NCI-H1436 (cell line): Measurements from ENCODE around the gene NPAS2.

Experiments
- DNase-seq: peaks from one replicate; lab custom pipeline; 2025; lab: John Stamatoyannopoulos, UW

NPAS2 gene

DNA sequence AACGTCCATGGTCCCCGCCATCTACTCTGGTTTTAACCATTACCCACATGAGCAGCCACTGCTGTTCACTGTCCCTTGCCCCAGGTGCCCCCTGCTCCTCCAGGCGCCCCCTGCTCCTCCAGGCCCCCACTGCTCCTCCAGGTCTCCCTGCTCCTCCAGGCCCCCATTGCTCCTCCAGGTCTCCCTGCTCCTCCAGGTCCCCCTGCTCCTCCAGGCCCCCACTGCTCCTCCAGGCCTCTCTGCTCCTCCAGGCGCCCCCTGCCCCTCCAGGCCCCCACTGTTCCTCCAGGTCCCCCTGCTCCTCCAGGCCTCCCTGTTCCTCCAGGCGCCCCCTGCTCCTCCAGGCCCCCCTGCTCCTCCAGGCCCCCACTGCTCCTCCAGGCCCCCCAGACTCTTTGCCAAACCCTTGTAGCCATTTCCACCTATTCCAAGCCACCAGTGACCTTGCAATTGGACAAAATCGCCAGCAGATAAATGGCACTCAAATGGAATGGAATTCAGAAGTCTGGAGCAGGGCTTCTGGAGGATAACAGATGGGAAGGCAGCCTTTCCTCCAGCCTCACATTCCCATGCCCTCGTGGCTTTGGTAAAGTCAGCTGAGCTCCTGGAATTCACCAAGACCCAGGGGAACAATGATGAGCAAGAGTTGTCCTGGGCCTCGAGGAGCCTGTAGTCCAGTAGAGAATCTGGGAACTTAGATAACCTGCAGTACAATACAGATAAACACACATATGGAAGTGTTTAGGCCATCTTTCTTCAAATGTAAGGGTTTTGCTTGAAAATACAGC is 168.9 kb downstream of the NPAS2 start:
- no peak for DNase-seq

DNA sequence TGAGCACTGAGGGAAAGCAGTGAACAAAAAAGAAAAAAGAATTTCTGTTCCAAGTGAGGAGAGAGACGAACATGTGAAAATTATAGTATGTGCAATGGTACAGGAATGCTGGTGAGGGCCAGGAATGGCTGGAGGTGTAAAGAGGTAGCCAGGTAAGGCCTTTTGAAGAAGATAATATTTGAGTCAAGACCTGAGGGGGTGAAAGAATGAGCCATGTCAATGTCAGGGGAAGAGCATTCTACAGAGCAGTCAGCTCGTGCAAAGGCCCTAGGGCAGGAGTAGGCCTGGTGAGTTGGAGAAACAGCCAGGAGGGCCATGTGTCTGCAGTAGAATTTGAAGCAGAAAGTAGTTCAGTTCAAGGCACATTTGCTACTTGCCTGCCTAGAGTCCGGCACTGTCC is 169.7 kb downstream of the NPAS2 start:
- DNase-seq = no peak

DNA sequence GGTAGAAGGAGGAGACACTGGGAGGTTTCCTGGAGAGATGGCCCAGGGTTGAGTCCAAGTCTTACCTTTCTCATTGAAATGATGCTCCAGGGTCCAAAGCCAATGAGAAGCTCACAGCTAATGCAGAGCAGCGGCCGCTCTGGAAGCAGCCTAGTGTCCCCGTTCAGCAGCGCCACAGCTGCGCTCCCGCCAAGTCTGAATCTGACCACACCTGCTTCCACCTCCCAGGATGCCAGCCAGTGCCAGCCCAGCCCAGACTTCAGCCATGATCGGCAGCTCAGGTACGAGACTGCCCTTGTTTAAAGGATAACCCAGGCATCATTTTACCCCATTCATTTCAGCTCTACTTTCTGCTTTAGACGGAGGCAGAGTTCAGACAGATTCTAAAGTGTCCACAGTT is 170.2 kb downstream of the NPAS2 start:
- no peak for DNase-seq

DNA sequence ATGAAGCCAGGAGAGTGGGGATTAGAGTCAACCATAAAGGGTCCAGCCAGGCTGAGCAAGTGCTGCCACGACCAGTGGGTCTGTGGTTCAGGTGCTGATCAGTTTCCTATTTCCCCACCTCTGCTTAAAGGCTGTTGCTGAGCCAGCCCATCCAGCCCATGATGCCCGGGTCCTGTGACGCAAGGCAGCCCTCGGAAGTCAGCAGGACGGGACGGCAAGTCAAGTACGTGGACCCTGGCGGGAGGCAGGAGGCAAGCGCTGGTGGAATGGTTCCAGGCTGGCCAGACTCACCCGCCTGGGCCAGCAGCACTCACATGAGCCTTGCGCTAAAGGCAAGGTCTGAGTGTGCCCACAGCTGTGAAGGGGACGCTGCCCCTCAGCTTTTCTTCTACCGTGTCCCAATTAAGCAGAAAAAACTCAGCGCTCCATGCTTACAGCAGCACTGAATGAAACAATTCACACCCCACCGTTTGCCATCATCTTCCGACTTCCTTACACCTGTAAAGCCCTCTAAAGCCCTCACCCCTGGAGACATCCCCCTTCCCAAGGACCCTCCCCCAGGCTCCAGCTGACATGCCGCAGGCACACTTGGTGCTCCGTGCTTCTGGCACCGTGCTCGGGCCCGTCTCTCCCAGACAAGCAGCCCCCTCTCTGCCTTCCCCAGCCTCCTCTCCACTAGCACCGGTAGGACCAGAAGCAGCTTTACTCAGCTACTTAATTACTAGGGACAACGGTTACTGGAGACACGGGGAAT is 170.9 kb downstream of the NPAS2 start:
- DNase-seq = no peak

DNA sequence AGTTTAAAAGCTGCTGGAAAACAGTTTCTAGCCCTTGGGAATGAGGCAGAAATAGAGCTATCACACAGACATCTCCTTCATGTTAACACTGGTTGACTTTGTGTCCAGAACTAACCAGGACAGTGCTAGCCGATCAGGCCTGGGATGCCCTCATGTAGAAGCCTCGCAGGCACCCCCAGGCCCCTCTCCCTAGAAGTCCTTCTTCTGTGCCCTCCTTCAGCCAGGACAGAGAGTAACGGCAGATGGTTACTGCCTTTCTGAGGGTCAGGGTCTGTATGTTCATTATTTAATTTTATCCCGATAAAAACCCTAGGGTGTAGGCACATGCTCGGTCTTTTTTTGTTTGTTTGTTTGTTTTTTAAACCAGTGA is 171.4 kb downstream of the NPAS2 start:
- DNase-seq = no peak

DNA sequence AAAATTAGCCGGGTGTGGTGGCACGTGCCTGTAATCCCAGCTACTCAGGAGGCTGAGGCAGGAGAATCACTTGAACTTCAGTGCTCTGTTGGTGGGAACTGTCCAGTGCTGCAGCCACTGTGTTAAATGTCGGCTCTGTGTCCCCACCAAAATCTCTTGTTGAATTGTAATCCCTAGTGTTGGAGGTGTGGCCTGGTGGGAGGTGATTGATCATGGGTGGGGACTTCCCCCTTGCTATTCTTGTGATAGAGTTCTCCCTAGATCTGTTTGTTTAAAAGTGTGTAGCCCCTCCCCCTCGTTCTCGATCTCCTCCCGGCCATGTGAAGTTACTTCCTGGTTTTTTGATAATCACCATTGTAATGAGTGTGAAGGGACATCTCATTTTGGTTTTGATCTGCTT is 172.3 kb downstream of the NPAS2 start:
- DNase-seq = no peak

DNA sequence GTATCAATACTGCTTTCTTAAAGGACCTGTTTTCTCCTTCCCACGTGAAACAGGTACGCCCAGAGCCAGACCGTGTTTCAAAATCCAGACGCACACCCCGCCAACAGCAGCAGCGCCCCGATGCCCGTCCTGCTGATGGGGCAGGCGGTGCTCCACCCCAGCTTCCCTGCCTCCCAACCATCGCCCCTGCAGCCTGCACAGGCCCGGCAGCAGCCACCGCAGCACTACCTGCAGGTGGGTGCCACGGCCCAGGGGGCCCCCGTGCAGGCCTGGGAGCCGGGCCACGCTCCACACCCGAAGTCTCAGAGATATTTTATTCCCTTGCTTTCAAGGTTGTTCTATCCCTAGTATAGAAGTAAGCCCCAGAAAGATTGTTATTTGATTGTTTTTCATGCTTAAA is 173.4 kb downstream of the NPAS2 start:
- no peak for DNase-seq

DNA sequence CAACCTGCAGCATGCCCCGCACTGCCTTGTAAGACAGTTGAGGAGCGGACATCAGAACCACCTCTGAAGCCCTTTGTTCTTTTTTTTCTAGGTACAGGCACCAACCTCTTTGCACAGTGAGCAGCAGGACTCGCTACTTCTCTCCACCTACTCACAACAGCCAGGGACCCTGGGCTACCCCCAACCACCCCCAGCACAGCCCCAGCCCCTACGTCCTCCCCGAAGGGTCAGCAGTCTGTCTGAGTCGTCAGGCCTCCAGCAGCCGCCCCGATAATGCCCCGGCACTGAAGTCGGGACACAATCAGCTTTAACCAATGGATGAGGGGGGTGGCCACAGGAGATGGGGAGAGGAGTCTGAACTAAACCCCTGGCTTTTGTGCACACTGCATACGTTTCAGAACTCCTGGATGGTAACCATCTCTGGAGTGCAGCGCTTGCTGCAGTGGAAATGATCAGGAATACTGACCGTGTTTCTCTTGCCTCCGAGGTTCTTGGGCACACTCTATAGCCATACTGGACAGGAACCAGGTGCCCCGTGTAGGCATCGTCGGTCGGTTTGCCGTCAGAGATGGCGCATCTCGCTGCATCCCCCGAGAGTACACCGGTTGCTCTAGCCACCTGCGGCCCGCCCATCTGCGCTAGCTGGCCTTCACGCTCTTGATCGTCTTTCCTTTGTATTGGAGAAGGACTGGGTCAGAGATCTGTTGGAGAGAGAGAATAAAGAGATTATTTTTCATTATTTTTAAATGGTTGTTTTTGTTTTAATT is 175.6 kb downstream of the NPAS2 start:
- DNase-seq = no peak

DNA sequence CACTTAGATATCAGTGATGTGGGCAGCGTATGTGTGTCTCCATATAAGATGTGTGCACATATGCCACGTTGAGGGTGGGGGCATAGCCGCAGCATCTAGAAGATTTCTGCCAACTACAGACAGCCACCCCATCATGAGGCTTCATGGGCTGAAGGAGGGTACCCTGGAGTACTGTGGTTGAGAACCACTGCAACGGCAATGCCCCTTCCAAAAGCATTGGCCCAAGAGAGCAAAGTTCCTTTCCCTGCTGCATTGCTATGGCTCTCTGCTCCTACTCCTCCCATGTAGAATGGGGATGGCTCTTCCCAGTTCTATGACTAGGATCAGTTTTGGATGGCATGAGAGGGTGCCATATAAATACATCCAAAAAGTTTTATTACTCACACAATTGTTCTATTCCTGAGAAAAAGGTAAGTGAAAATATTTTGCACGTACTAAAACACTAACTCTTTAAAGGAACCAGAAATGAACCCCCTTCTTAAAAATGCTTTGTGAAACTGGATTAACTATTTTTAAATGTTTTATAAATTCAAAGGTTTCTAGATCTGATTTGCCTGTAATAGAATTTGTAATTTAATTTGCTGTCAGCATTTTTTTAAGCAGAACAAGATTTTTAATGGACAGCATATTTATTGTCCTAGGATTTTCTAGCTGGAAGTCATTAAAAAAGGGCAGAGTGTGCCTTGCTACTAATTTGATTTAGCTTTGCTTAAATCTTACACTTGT is 177.7 kb downstream of the NPAS2 start:
- DNase-seq = no peak

DNA sequence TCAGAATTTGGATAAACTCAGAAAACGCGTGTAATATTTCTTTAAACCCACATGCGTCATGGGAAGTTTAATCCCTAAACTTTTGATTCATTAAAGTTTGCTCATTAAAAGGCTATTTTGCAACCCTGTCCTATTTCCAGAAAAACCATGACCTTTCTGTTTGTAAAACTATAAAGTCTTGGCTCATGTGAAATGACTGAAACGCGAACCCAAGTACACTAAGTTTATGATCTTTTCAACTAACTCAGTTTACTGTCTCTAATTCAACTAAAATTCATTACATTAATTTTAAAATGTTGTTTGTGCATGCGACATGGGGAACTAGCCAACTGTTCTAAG is 178.3 kb downstream of the NPAS2 start:
- DNase-seq = no peak

DNA sequence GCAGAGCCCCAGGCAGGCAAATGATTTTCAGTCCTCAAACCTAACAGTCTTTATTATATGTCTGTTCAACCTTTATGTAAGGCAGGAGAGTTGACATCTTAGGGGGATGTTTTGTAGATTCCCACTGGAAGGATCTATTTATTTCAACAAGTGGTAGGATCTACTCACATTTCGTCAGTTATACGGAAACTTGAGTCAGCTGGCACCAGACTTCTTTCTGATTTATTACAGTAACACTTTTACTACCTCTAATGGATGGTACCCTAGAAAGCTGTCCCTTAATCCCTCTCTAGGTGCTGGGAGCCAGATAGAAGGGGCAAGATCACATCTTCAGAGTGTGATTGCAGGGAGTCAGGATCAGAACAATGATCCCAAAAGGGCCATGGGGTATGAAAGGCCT is 180.1 kb downstream of the NPAS2 start:
- no peak for DNase-seq

DNA sequence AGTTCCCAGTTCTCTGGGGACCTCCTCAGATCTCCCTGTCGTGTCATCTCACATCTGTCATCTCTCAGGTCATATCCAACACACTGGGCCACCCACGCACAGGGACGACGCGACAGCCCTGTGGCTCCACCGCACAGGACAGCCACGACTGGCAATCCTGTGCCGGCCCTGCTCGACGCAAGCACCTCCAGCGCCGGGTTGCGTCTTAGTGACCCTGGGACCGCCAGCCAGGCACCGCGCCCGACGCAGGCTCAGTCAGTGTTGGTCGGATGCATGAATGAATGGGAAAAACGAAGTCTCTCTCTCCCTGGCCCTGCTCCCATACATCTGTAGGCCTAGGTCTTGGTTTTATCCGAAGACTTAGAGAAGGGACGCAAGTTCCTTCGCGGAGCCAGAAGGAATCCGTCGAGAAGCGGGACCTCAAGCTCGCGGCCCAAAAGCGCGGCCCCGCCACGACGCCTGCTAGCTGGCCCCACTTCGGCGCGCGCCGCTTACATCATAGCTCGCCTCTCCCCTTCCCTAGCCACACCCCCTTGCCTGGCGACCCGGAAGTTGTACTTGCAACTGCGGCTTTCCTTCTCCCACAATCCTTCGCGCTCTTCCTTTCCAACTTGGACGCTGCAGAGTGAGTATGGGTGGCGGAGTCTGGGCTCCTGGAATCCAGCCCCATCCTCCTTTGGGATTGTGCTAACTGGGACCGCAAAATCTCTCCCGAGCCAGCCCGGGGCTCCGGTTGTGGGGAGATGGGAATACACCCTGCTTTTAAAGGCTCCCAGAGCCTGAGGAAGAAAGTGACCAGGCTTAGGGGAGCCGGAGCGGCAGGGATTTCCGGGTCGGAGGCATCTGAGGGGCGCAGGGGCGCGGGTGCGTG is 182.0 kb downstream of the NPAS2 start, which contains the start of gene RPL31:
TSS of gene RPL31 (plus strand) at position 599 of the 871 bp plus-strand sequence. CDS start 413 bp downstream, outside the sequence.
- DNase-seq = peak; percentile 94

DNA sequence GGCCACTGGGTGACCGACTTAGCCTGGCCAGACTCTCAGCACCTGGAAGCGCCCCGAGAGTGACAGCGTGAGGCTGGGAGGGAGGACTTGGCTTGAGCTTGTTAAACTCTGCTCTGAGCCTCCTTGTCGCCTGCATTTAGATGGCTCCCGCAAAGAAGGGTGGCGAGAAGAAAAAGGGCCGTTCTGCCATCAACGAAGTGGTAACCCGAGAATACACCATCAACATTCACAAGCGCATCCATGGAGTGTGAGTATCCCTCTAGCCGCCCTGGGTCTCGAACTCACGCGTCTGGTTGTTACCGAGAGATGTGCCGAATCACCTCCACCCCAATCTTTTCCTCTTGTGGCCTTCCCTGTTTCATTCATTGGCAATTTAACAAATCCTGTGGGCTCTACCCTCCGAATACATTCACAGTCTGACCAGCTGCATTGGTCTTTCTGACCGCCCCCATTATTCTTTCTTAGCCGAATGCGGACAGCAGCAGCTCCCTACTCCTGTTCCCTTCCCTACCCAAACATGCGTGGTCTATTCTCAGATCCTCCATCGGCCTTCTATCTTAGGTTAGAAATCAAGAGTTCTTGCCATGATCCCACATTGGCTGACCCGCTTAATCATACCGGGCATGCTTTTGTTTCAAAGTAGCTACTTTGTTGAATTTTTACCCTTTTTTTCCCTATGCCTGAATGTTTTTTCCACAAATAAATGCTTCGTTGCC is 182.8 kb downstream of the NPAS2 start:
- no peak for DNase-seq

DNA sequence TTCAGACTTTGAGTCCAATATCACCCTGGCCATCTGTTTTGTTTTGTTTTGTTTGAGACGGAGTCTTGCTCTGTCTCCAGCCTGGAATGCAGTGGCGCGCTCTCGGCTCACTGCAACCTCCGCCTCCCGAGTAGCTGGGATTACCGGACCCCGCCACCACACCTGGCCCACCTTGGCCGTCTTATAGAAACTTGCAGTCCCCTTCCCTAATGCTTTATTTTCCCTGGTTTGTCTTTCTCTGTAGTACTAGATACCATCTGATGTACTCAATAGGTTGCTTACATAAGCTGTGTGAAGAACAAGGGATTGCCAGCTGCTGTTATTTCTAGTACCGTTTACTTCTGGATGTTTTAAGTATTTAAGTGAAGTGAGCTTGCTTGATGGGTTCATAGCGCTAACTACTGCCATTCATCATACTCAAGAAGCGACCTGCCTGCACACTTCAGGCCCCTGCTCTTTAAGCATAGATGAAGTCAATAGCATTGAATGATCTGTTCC is 183.4 kb downstream of the NPAS2 start:
- no peak for DNase-seq

DNA sequence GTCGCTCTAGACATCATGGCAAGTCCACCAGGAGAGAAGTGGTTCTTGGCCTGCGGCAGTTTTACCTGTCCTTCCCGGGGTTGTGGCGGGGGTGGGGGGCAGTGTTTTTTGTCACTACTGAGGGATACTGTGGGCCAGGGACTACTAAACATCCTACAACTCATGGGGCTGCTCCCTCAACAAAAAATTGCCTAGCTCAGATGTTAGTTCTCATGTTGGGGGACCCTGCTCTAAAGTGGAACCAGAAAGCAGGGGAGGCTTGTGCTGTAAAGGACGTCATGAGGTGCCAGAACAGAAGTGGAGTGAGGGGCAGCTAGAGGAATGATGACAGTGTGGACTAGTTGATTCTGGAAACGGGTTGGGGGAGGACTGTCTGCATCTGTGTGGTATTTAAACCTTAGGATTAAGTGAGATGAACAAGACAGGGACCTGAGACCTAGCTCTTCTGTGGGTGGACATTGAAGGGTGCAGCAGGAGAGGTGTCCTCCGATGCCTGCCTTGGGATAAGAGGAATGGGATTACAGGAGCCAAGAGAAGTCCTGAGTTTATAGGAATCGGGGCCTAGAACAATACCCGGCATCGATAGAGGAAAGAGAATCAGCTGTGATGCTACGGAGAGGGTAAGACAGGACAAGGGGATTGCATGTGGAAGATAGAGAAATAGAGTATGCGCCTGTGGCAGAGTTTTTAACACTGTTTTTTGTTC is 184.8 kb downstream of the NPAS2 start:
- no peak for DNase-seq

DNA sequence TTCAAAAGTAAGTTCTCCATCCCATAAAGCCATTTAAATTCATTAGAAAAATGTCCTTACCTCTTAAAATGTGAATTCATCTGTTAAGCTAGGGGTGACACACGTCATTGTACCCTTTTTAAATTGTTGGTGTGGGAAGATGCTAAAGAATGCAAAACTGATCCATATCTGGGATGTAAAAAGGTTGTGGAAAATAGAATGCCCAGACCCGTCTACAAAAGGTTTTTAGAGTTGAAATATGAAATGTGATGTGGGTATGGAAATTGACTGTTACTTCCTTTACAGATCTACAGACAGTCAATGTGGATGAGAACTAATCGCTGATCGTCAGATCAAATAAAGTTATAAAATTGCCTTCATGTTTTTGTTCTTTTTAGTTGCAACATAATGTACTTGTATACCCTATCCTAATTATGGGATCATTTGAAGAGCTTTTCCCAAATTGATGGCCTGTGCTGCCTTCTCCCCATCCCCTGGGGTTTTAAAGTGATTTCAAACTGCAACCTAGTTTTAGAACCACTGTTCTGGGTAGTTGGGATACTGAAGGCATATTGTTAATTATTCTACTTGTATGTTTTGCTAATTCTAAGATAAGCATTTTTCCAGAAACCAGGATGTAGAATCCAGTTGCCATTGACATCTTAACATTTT is 186.3 kb downstream of the NPAS2 start:
- no peak for DNase-seq

DNA sequence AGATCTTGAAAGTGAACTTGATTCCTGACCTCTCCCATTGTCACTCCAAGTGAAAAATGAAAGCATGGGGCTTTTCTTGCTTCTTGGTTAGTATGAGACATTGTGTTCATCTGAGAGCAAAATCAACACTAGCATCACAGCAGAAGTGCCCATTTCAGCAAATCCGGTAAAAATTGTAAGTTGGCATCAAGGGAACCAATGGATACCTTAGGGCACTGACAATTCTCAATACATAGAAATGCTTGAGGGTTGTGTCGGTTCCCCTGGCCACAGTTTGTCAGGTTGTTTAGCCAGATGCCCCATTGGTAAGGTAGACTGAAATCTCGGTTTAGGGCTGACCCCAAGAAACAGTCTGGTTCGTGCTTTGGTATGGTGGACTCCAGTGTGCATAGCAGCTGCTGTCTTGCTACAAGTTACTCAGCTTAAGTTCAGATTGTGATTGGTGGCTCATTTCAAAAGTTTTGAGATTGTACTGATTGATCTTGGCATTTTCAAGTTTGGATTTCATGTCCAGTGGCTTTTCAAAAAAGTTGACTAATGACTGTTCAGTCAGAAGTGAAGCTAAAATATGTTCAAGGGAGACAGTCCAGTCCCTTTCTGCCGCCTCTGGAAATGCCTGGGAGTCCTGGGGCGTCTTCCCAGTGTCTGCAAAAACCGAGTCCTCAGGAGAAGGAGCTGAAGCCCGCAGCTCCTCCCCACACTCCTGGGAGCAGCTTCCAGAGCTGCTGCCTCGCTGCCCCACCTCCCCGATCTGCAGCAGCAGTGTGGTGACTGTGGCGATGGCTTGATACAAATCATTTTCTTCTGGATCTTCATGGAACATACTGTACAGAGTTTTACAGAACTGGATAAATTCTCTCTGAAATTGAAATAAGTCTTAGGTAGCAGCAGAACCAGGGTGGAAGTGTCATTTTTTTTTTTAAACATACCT is 187.7 kb downstream of the NPAS2 start:
- DNase-seq = no peak

DNA sequence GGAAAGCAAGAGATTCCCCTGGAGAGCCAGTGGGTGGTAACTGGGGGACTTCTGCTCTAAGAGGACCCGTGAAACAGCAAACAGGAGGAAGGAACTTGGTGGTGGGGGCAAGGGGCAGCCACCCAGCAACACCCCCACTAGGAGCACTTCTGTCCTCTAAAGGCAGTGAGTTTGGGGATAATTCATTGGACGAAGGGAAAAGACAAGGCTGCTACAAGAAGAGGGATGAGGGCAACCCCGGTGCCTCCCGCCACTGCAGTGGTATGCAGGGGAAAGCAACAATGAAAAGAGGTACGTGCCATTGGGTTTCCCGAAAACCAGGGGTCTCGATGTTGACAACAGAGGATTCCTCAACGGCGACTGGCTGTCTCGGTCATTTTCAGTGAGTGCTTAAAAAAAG is 191.2 kb downstream of the NPAS2 start:
- DNase-seq = no peak
